ENCODE data around the gene ADH1C. TPM values are rescaled to one million over a fixed set of nuclear protein-coding genes. Genes with fewer than 3 reads are reported as not detected.

Gene ADH1C
- not detected in 2 replicates for polyA plus RNA-seq (2012; rRNA removed)
- polyA plus RNA-seq (2012; cell fraction: cytosol; rRNA removed): 0.03 TPM in 1 of 2 replicates, not detected in the other
- not detected in 2 replicates for polyA plus RNA-seq (2012; cell fraction: nucleus; rRNA removed)

DNA sequence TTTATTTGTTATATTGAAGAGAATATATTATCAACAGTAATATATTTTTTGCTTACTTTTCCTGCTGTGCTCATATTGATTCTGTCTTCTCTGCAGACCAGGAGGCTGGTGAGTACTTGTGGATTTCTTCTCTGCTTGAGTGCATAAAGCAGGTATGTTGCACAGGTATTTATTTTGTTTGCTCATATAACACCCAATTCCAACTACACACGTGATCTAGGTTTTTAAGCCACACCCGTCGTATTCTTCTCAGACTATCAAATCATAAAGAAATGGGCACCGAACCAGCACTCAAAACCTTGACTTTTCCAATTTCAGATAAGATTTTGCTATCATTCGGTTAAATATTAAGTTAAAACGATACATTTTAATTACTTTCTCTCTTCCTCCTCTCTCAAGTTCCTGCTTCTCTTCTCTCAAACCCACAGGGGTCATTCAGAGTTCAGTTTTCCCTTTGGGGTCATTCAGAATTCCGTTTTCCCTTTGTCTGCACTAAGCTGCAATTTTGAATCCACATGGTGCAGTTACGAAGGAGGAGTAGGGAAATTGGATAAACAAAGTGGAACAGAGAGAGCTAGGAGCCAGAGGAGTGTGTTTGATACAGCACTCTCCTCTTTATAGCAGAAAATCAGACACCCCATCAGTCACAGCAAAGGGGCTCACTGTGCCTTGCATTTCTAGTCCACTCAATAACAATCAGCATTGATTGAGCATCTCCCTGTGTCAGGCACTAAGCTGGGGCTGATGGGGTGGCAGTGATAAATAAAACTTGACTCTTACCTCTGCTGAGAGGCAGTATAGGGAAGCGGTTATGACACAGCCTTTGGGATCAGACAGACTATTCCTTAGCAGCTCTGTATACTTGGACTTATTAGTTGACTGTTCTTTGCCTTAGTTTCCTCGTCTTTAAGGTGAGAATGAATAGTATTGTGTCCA lies at the start of gene ADH1C:
Gene ADH1C, minus strand, starts transcription at position 145 of the 936 bp plus-strand sequence. Its CDS starts 71 bp downstream, at position 74.
- POLR2A ChIA-PET: no interaction called here
- H3K4me3 ChIP-seq (ENCODE audit: low read depth in 2 of 2, low read length in 1 of 2): no peak within 1 kb of the TSS
- H3K79me2 ChIP-seq (ENCODE audit: insufficient read depth): no peaks in the 10 kb centered on the region
- no peak for DNase-seq
- H3K36me3 ChIP-seq (replicated peaks in 1 of 2; ENCODE audit: control insufficient read depth in 1 of 2, insufficient read depth in 2 of 2, low read length in 1 of 2): no peaks in the 10 kb centered on the region
- H3K4me1 ChIP-seq (ENCODE audit: control insufficient read depth in 1 of 2, insufficient read depth in 2 of 2, low read depth in 1 of 2, low read length in 1 of 2): no peaks in the 10 kb centered on the region
- WGBS (ENCODE audit: low lambda C conversion rate): 14% methylated on average over 10 of the region's 10 CpGs
- CTCF ChIA-PET: no interaction called here
- no peak within 1 kb of the TSS for H3K9ac ChIP-seq
- no peaks in the 10 kb centered on the region for H4K20me1 ChIP-seq (ENCODE audit: insufficient read depth)
- H3F3A ChIP-seq (replicated peaks; ENCODE audit: insufficient read depth): no peaks in the 10 kb centered on the region
- 0 out of 2 replicates have a peak, but pooled peaks cover 2% of the 10 kb centered on the region for H3K9me2 ChIP-seq
- peak within 1 kb of the TSS; percentile 24; the same call in 1 of the 2 replicates for H3K4me2 ChIP-seq
- TF ChIP-seq RXRA (IDR thresholded peaks at IDR 0.05; ENCODE audit: borderline replicate concordance, low read depth) (no peak), SMC3 (IDR thresholded peaks at IDR 0.05; ENCODE audit: low read depth, low read length) (no peak), CHD2 (IDR thresholded peaks at IDR 0.05; ENCODE audit: low read length, partially characterized antibody) (no peak), EP300 (IDR thresholded peaks at IDR 0.05; ENCODE audit: borderline replicate concordance in 1 of 2, low read depth in 1 of 2, low read length in 1 of 2) (no peak)
- TF ChIP-seq, protein P1, sequence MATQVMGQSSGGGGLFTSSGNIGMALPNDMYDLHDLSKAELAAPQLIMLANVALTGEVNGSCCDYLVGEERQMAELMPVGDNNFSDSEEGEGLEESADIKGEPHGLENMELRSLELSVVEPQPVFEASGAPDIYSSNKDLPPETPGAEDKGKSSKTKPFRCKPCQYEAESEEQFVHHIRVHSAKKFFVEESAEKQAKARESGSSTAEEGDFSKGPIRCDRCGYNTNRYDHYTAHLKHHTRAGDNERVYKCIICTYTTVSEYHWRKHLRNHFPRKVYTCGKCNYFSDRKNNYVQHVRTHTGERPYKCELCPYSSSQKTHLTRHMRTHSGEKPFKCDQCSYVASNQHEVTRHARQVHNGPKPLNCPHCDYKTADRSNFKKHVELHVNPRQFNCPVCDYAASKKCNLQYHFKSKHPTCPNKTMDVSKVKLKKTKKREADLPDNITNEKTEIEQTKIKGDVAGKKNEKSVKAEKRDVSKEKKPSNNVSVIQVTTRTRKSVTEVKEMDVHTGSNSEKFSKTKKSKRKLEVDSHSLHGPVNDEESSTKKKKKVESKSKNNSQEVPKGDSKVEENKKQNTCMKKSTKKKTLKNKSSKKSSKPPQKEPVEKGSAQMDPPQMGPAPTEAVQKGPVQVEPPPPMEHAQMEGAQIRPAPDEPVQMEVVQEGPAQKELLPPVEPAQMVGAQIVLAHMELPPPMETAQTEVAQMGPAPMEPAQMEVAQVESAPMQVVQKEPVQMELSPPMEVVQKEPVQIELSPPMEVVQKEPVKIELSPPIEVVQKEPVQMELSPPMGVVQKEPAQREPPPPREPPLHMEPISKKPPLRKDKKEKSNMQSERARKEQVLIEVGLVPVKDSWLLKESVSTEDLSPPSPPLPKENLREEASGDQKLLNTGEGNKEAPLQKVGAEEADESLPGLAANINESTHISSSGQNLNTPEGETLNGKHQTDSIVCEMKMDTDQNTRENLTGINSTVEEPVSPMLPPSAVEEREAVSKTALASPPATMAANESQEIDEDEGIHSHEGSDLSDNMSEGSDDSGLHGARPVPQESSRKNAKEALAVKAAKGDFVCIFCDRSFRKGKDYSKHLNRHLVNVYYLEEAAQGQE (IDR thresholded peaks at IDR 0.05; ENCODE audit: low read depth, low read length): no peak
- no peaks in the 10 kb centered on the region for H3K27me3 ChIP-seq (ENCODE audit: insufficient read depth)
- no peak within 1 kb of the TSS for H3K27ac ChIP-seq (ENCODE audit: low read depth in 2 of 2, low read length in 1 of 2)
- no peaks in the 10 kb centered on the region for H3K9me3 ChIP-seq
- no peak within 1 kb of the TSS for H2AFZ ChIP-seq (ENCODE audit: low read depth)

DNA sequence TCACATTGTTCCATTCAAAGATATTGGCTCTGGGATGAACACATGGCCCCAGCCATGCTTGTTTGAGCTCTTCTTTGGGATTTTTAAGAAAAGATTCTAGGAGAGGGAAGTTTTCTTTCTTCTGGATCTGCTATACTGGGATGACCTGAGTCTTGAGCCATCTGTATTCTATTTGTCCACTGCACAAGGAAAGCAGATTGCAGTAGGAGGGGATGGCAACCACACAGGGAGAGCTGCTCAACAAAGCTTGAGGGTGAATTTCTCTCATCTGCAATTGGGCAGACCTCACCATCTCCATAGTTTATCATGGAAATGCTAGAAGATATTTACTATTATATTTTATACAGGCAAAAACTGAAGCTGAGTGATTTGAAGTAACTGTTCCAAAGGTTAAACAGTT lies 48.3 kb upstream of the ADH1C start:
- Histone ChIP-seq H3K36me3 (replicated peaks in 1 of 2; ENCODE audit: control insufficient read depth in 1 of 2, insufficient read depth in 2 of 2, low read length in 1 of 2) (no peaks in the 10 kb centered on the region), H3K4me2 (no peak overlapping the region), H3K9me2 (no peaks in the 10 kb centered on the region), H4K20me1 (ENCODE audit: insufficient read depth) (no peaks in the 10 kb centered on the region), H3K9ac (no peak overlapping the region), H3K27ac (ENCODE audit: low read depth in 2 of 2, low read length in 1 of 2) (no peak overlapping the region), H2AFZ (ENCODE audit: low read depth) (no peak overlapping the region), H3K4me1 (ENCODE audit: control insufficient read depth in 1 of 2, insufficient read depth in 2 of 2, low read depth in 1 of 2, low read length in 1 of 2) (peaks cover 0 to 13% of the 10 kb centered on the region in 2 experiments; a peak in 2 of 4 replicates), H3K27me3 (ENCODE audit: insufficient read depth) (no peaks in the 10 kb centered on the region), H3F3A (replicated peaks; ENCODE audit: insufficient read depth) (peaks cover 13% of the 10 kb centered on the region), H3K9me3 (no peaks in the 10 kb centered on the region), H3K79me2 (ENCODE audit: insufficient read depth) (no peaks in the 10 kb centered on the region), H3K4me3 (ENCODE audit: low read depth in 2 of 2, low read length in 1 of 2) (no peak overlapping the region)
- CTCF ChIA-PET: interaction anchor here (1.4 kb wide), 1 partner anchor 9 kb away, joined by 4 read pairs; no protein-coding TSS in a partner anchor
- TF ChIP-seq ELF1 (IDR thresholded peaks at IDR 0.05): no peak
- TF ChIP-seq EZH2phosphoT487 (IDR thresholded peaks at IDR 0.05; ENCODE audit: borderline replicate concordance, low read depth): no peak
- no peak for TF ChIP-seq GATA2 (CRISPR knock-in tag; IDR thresholded peaks at IDR 0.05)
- no peak for TF ChIP-seq TEAD4 (IDR thresholded peaks at IDR 0.05; ENCODE audit: borderline replicate concordance, insufficient read depth)
- TF ChIP-seq ZBTB33 (IDR thresholded peaks at IDR 0.05; ENCODE audit: borderline replicate concordance, low read depth): no peak
- DNase-seq: no peak
- POLR2A ChIA-PET: no interaction called here
